GM12873 (cell line): Measurements from ENCODE around the gene ARHGAP35.

ENCODE experiments used
- CTCF ChIP-seq: IDR thresholded peaks from 2 replicates; pipeline ENCODE4 v1.5.1; 2012; ENCODE audit warnings: low read depth, mild to moderate bottlenecking, moderate library complexity, low read length, control low read depth; ENCODE audit not compliant: insufficient read depth; ENCODE audit errors: missing control alignments

The ARHGAP35 gene

DNA sequence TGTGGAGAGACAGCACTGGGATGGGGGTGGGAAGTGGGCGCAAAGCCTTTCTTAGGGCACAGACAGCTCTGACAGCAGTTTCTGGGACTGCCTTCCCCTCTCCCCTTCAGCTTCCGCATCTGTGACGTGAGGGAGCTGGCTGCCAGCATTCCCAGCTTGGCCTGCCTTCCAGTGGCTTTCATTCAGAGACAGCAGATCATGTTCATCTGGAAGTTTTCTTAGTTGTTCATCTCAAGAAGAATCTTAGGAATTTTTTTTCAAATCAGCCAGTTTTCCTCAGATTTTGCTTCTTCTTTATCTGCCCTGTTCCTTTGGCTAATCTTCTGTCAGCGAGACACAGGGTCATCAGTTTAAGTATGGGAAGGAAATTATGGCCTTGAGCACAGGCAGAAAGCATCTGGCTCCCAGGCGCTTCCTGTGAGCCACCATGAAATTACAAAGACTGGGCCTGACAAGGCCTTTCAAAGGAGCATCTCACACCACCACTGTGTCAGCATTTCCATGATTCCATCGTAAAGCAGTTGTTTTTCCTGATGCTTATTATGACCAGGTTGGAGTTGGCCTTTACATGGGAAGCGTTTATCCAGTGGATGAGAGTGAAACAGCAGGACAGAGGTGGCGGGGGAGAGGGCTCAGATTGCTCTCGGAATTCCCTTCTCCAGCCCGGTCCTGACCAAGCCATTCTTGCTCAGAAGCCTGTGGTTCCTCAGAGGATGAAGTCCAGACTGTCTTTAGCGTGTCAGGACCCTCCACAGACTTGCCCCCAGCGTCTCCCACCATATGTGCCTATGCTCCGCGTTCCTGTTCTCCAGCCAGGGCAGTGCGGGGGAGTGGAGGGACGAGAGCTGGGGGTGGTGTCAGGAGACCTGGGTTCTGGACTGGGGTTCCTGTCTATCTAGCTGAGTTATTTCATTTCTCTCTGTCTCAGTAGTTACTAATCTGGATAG, 43.6 kb downstream of the ARHGAP35 start:
- no peak for TF ChIP-seq CTCF

DNA sequence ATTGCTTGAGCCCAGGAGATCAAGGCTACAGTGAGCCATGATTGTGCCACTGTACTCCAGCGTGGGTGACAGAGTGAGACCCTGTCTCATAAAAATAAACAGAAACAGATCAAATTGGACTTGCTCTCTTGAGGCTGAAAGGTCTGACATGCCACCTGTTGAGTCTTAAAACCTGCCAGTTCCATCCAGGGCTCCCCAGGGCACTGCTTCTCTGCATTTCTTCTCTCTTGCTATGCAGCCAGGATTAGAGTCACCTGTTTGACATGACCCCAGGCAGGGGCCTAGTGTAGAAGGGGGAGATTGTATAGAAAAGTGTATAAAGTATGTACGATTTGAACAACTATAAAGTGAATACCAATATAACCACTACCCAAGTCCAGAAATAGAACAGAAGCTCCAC, 45.4 kb downstream of the ARHGAP35 start:
- no peak for TF ChIP-seq CTCF

DNA sequence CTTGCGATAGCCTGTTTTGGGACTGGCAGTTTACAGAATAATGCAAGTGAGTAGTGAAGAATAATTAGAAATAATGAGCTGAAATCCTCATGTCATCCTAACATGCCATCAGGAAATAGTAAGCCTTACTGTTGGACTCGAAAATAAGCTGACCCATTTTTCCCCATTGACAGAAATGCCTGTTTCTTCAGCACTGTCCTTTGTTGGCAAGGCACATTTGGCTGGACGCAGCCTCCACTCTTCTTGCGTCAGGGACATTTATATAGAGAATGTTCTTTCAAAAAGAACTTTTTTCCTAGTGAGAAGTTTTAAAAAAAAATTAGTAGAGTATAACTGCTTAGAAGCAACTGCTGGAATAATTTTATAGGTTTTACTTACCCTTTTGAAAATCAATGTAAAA, 47.1 kb downstream of the ARHGAP35 start:
- TF ChIP-seq CTCF: no peak

DNA sequence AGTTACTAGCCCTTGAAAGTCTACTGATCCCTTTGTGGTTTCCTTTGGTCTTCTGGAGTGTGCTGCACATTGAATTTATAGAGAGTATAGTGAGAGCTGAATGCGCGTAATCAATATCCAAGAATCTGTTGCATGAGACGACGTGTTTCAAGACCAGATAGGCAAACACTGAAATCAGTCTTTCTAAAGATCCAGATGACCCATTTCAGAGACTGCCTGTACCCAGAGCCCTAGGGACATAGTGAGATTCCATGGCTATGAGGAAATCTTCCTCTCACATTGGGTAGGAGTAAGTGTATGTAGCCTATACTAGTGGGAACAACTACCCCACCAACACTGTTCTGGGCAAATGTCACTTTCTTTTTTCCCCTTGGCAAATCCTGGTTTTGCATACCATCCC, 48.6 kb downstream of the ARHGAP35 start:
- TF ChIP-seq CTCF: no peak
